ENCODE data around the gene AMBP.

AMBP gene

DNA sequence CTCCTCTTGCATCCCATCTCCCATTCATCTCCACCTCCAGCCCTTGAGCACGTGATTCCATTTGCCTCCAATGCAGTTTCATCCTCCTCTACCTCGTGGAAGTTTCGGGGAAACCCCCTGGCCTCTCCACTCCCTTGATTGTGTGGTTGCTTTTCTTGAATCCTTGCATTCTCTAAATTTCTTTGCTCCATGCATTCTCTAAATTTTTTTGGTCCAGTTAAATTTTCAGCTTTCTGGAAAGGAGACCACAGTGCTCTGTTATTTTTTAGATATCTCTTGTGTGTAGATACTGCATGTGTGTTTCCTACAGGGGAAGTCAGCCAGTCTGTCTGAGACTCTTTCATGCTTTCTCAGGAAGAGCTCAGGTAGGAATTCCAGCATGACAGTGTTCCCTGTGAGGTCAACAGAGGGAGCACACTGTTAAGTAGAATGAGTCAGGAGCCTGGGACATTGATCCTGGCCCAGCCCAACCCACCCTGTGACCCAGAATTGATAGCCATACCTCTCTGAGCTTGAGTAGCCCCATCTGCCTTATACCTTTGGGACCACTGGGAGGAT lies 52.8 kb downstream of the AMBP start:
- no peak for DNase-seq
- H3K27ac Mint-ChIP-seq: no peak overlapping the region
- CTCF ChIA-PET: no interaction called here
- no peak overlapping the region for H3K4me3 Mint-ChIP-seq
- no peaks in the 10 kb centered on the region for H3K36me3 Mint-ChIP-seq
- peaks cover 18% of the 10 kb centered on the region for H3K9me3 Mint-ChIP-seq
- peaks cover 5% of the 10 kb centered on the region for H3K27me3 Mint-ChIP-seq
- H3K4me1 Mint-ChIP-seq: no peaks in the 10 kb centered on the region

DNA sequence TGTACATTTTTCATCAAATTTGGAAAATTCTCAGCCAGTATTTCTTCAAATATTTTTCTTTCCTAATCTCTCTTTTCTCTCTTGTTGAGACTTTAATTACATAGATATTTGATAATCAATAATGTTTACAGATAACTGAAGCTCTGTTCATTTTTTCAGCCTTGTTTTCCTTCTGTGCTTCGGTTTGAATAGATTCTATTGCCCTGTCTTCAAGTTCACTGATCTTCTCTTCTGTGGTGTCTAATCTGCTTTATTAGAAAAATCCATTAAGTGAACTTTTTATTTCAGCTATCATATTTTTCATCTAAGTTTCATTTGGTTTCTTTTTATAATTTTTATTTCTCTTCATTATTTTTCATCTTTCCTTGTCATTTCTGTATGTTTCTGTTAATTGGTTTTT lies 54.1 kb downstream of the AMBP start:
- DNase-seq: no peak
- Mint-ChIP-seq H3K4me1 (no peaks in the 10 kb centered on the region), H3K9me3 (peaks cover 18% of the 10 kb centered on the region), H3K4me3 (no peak overlapping the region), H3K27ac (no peak overlapping the region), H3K27me3 (peaks cover 5% of the 10 kb centered on the region), H3K36me3 (no peaks in the 10 kb centered on the region)
- CTCF ChIA-PET: interaction anchor here (0.5 kb wide), 1 partner anchor 1636 kb away, joined by 3 read pairs; no protein-coding TSS in a partner anchor

DNA sequence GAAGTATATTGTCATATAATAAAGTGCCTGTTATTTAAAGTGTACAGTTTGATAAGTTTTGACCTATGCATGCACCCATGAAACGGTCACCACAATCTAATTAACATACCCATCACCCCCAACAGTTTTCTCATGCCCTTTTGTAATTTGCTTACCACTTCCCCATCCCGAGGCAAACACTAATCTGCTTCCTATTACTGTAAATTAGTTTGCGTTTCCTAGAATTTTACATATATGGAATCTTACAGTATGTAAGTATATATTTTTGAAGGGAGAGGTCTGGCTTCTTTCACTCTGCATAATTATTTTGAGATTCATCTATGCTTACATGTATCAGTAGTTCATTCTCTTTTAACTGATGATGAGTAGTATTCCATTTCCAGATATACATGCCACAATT lies 56.5 kb downstream of the AMBP start:
- H3K27ac Mint-ChIP-seq: no peak overlapping the region
- H3K27me3 Mint-ChIP-seq: peaks cover 5% of the 10 kb centered on the region
- CTCF ChIA-PET: no interaction called here
- peaks cover 18% of the 10 kb centered on the region for H3K9me3 Mint-ChIP-seq
- DNase-seq: no peak
- no peaks in the 10 kb centered on the region for H3K4me1 Mint-ChIP-seq
- H3K36me3 Mint-ChIP-seq: no peaks in the 10 kb centered on the region
- H3K4me3 Mint-ChIP-seq: no peak overlapping the region

DNA sequence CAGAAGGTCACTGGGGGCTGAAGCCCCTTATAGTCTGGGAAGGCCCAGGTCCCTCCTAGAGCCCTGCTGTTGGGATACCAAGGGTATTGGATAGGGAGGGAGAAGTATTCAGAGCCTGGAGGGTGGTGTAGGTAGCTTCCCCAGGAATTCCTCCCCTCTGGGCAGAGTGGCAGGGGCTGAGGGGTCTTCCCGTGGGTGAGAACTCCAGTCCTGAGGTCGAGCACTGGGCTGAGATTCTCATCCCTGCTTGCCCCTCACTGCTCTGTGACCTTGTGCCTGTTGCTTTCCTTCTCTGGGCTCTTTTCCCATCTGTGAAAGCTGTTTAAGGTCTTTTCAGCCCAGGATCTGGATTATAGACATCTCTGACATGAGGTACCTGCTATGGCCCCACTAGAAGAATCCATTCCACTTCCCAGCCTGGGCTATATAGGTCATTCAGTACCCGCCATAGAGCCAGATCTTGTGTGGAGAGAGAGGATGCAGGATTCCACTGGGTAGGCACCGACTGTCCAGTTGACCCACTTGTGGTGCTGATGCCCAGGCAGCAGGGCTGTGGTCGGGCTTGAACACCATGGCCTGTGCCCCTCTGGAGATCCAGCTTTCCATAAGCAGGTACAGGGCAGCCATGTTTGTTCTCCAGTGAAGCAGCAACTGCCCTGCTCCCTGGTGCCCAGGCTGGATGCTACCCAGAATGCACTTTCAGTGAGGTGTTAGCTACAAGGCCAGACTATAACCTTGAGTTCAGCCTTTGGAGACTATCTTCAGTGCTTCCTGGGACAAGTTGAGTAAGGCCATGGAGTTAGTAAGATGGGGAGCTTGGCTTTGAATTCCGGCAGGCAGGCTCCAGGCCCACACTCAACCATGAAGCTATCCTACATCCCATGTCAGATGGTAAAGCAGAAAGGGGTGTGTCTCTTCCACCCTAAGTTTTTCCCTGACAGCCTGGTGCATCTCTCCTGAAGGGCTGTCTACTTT lies 60.1 kb downstream of the AMBP start:
- Mint-ChIP-seq H3K4me1 (no peaks in the 10 kb centered on the region), H3K27ac (no peak overlapping the region), H3K4me3 (no peak overlapping the region), H3K9me3 (no peaks in the 10 kb centered on the region), H3K36me3 (no peaks in the 10 kb centered on the region), H3K27me3 (no peaks in the 10 kb centered on the region)
- DNase-seq: no peak
- CTCF ChIA-PET: no interaction called here

DNA sequence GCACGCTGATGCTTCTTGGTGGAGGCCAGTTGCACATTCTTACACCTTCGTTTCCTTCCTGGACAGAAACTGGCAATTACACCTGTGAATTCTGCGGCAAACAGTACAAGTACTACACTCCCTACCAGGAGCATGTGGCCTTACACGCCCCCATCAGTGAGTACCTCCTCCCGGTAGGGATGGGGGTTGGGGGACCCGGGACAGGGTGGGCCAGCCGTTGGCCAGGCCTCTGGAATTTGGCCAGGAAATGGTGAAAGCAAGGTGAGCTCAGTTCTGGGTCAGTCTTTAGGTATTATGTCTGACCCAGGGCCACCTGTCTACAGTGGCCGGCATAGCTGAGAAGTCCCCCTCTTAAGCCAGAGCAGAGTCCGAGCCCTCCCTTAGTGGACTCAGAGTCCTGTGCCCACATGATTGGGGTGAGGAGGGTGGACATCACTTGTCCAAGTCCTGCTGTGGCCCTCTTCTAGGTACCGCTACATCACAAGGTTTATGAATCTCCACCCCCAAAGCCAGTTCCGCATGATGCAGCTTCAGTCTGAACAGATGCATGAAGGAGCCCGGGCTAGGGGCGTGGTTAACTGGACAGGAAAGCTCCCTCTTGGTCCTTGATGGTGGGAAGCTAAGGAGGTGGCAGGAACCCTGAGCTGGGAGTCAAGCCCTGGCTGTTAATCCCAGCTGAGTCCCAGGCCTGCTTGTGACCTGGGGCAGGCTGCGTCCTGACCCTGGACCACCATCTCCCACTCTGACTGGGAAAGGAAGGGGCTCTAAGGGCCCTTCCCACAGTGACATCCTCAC lies 61.3 kb downstream of the AMBP start:
- Mint-ChIP-seq H3K27ac (no peak overlapping the region), H3K9me3 (no peaks in the 10 kb centered on the region)
- CTCF ChIA-PET: no interaction called here

DNA sequence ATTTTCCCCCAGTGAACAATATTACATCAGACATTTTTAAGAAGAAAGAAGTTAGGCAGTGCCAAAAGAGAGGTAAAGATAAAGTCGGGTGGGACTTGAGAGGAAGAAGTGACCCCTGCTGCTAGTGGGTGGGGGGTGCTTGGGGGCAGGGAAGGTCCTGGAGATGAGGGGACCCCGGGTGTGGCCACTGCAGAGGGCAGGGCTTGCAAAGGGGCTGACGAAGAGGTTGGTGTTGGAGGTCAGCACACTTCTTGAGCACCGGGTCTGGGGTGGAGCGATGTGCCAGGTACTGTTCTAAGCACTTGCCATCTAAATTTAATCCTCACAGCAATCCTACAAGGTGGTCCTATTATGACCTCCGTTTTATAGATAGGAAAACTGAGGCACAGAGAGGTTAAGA lies 62.0 kb downstream of the AMBP start:
- H3K36me3 Mint-ChIP-seq: no peaks in the 10 kb centered on the region
- no peak for DNase-seq
- H3K9me3 Mint-ChIP-seq: no peaks in the 10 kb centered on the region
- CTCF ChIA-PET: no interaction called here
- no peak overlapping the region for H3K27ac Mint-ChIP-seq
- H3K27me3 Mint-ChIP-seq: no peaks in the 10 kb centered on the region
- H3K4me3 Mint-ChIP-seq: no peak overlapping the region
- no peaks in the 10 kb centered on the region for H3K4me1 Mint-ChIP-seq

More for the DNA sequence above, 61.3 kb downstream of the AMBP start:
- Mint-ChIP-seq H3K36me3 (no peaks in the 10 kb centered on the region), H3K4me1 (no peaks in the 10 kb centered on the region), H3K27me3 (no peaks in the 10 kb centered on the region), H3K4me3 (no peak overlapping the region)
- no peak for DNase-seq

DNA sequence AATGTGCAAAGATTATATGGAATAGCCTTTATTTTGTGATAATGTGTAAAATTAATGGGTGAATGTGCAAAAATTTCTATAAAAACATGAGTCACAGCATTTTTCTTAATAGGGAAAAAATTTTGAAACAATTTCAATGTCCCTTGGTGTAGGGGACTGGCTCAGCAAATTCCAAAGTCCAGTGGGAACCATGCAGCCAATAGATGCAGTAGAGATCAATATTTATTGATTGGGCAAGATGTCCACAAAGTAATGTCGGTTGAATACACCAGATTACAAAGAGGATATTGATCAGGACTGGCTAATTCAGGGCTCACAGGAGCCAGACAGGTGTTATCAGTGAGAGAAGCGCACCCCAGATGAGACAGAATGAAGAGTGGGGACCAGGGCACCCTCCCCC lies 62.5 kb downstream of the AMBP start:
- no peaks in the 10 kb centered on the region for H3K36me3 Mint-ChIP-seq
- CTCF ChIA-PET: no interaction called here
- no peaks in the 10 kb centered on the region for H3K4me1 Mint-ChIP-seq
- DNase-seq: no peak
- no peaks in the 10 kb centered on the region for H3K27me3 Mint-ChIP-seq
- no peak overlapping the region for H3K27ac Mint-ChIP-seq
- no peaks in the 10 kb centered on the region for H3K9me3 Mint-ChIP-seq
- H3K4me3 Mint-ChIP-seq: no peak overlapping the region

DNA sequence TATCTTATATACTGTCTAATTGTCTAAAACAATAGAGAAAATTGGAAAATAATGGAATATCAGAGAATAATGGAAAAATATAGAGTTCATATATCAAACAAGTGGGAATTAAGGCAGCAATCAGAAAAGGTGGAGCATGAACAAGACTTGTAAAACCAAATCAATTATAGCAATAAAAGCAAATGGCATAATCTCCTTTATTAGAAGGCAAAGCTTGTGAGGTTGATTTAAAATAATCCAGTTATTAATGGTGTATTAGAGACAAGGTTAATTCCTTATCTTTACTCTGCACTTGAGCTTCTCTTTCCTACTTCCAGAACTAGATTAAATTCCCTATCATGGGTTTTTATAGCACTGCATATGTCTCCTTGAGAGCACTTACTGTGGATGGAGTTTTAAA lies 64.1 kb downstream of the AMBP start:
- Mint-ChIP-seq H3K27me3 (no peaks in the 10 kb centered on the region), H3K27ac (no peak overlapping the region), H3K4me1 (no peaks in the 10 kb centered on the region), H3K4me3 (no peak overlapping the region), H3K9me3 (no peaks in the 10 kb centered on the region), H3K36me3 (no peaks in the 10 kb centered on the region)
- CTCF ChIA-PET: no interaction called here
- no peak for DNase-seq

DNA sequence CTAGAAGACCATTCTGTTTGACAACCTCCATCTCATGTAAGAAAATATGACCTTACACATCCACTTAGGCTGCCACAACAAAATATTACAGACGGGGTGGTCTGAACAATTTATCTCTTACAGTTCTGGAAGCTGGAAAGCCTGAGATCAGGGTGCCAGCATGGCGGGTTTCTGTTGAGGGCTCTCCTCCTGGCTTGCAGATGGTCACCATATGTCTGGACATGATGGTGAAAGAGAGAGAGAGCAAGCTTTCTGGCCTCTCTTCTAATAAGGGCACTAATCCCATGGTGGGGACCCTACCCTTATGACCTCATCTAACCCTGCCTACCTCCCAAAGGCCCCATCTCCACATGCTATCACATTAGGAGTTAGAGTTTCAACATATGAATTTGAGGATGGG lies 66.0 kb downstream of the AMBP start:
- H3K4me3 Mint-ChIP-seq: no peak overlapping the region
- H3K9me3 Mint-ChIP-seq: no peaks in the 10 kb centered on the region
- H3K27ac Mint-ChIP-seq: no peak overlapping the region
- DNase-seq: no peak
- no peaks in the 10 kb centered on the region for H3K36me3 Mint-ChIP-seq
- H3K4me1 Mint-ChIP-seq: no peaks in the 10 kb centered on the region
- CTCF ChIA-PET: no interaction called here
- no peaks in the 10 kb centered on the region for H3K27me3 Mint-ChIP-seq

DNA sequence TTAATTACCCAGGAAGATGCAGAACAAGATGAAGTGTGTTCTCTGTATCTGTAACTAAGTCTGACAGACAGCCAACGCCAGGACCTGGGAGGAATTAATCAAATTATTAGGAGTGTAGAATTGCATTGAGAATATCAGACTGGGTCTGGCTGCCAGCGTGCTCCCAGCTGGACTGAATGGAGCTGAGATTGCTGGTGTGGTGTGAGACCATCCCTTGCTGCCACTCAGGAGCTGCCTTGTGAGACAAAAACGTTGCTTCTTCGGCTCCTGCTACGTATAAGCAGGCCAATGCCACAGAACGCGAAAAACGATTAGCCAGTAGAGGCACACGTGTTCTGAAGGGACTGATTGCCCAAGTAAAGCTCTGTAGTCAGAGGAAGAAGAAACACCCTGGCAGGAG lies 66.8 kb downstream of the AMBP start:
- no peaks in the 10 kb centered on the region for H3K36me3 Mint-ChIP-seq
- H3K27ac Mint-ChIP-seq: no peak overlapping the region
- H3K4me3 Mint-ChIP-seq: no peak overlapping the region
- CTCF ChIA-PET: interaction anchor here (1.2 kb wide), 1 partner anchor 204 kb away, joined by 4 read pairs; no protein-coding TSS in a partner anchor
- no peaks in the 10 kb centered on the region for H3K9me3 Mint-ChIP-seq
- no peak for DNase-seq
- H3K4me1 Mint-ChIP-seq: no peaks in the 10 kb centered on the region
- H3K27me3 Mint-ChIP-seq: no peaks in the 10 kb centered on the region

Data from activated naive CD4-positive, alpha-beta T cell treated with anti-CD3 and anti-CD28 coated beads, Interleukin-2, amount 10 ng/mL, durations not matched to agents 7 days and 5 days (primary cell).